GM23248 (cell line): ENCODE results near the gene WWOX. TPM values are rescaled to one million over a fixed set of nuclear protein-coding genes. Genes with fewer than 3 reads are reported as not detected.

Experiments used
- DNase-seq: peaks from one replicate; pipeline ENCODE4 v3.0.0-alpha.2; 2015
- H2AFZ ChIP-seq: fragments of 200-600 bp; sonication (generic); 2 replicates; pipeline ENCODE4 v1.6.1; 2016; ENCODE audit warnings: antibody characterized with exemption
- H3F3A ChIP-seq: fragments of 200-600 bp; sonication (generic); 2 replicates; pipeline ENCODE4 v1.6.1; 2016; ENCODE audit warnings: mild to moderate bottlenecking, antibody characterized with exemption, mixed run types; ENCODE audit not compliant: insufficient read depth
- H3K27ac ChIP-seq: fragments of 200-600 bp; sonication (generic); 2 replicates; pipeline ENCODE4 v1.5.1; 2016; ENCODE audit warnings: mild to moderate bottlenecking
- H3K27me3 ChIP-seq: fragments of 200-600 bp; sonication (generic); replicated peaks from 2 replicates; pipeline ENCODE4 v1.6.1; 2016; ENCODE audit warnings: mild to moderate bottlenecking; ENCODE audit not compliant: insufficient read depth
- H3K36me3 ChIP-seq: fragments of 200-600 bp; sonication (generic); 2 replicates; pipeline ENCODE4 v1.6.1; 2016; ENCODE audit warnings: low read depth, mild to moderate bottlenecking
- H3K4me1 ChIP-seq: fragments of 200-600 bp; sonication (generic); 2 replicates; pipeline ENCODE4 v1.6.1; 2016; ENCODE audit warnings: mild to moderate bottlenecking; ENCODE audit not compliant: insufficient read depth
- H3K4me2 ChIP-seq: fragments of 200-600 bp; sonication (generic); one replicate; pipeline ENCODE4 v1.6.1; 2016; ENCODE audit warnings: mild to moderate bottlenecking; ENCODE audit not compliant: unreplicated experiment
- H3K4me3 ChIP-seq: fragments of 200-600 bp; sonication (generic); 2 replicates; pipeline ENCODE4 v1.5.1; 2016; ENCODE audit warnings: mild to moderate bottlenecking
- H3K79me2 ChIP-seq: fragments of 200-600 bp; sonication (generic); 2 replicates; pipeline ENCODE4 v1.6.1; 2016; ENCODE audit warnings: mild to moderate bottlenecking; ENCODE audit not compliant: insufficient read depth
- H3K9ac ChIP-seq: fragments of 200-600 bp; sonication (generic); 2 replicates; pipeline ENCODE4 v1.6.1; 2016; ENCODE audit warnings: mild to moderate bottlenecking
- H3K9me2 ChIP-seq: fragments of 200-600 bp; sonication (generic); 2 replicates; pipeline ENCODE4 v1.6.1; 2016; ENCODE audit warnings: mixed run types, mild to moderate bottlenecking, moderate library complexity; ENCODE audit not compliant: insufficient read depth
- H3K9me3 ChIP-seq: fragments of 200-600 bp; sonication (generic); one replicate; pipeline ENCODE4 v1.6.1; 2017; ENCODE audit warnings: low read depth
- H4K20me1 ChIP-seq: fragments of 200-600 bp; sonication (generic); 2 replicates; pipeline ENCODE4 v1.6.0; 2016; ENCODE audit not compliant: insufficient read depth
- EZH2 ChIP-seq: fragments of 200-600 bp; sonication (generic); IDR thresholded peaks from 2 replicates; pipeline ENCODE4 v1.6.1; 2018; ENCODE audit warnings: antibody characterized with exemption, mild to moderate bottlenecking; ENCODE audit not compliant: insufficient read depth, poor library complexity, severe bottlenecking
- EZH2phosphoT487 ChIP-seq: fragments of 200-600 bp; sonication (generic); IDR thresholded peaks from 2 replicates; pipeline ENCODE4 v1.6.1; 2018; ENCODE audit warnings: antibody characterized with exemption, moderate library complexity, mild to moderate bottlenecking, low read depth; ENCODE audit not compliant: insufficient read depth
- WGBS, 2 experiments: methylation state at CpG; one replicate each; pipeline ENCODE4 v1.1.6; 2015 to 2017; ENCODE audit warnings: low lambda C conversion rate in 2 of 2, low coverage in 1 of 2; ENCODE audit errors: missing lambda C conversion rate in 2 of 2; 5-methylcytosine and 5-hydroxymethylcytosine counted together
- in situ Hi-C: fragments of 300-500 bp; cut with MboI; formaldehyde crosslinking; loops from 2 replicates; pipeline ENCODE4 v1.15.0; 2020
- polyA plus RNA-seq: library from polyadenylated mRNA; unstranded; fragments of >200 nt; fragmentation: Nextera tagmentation; extraction: Ambion mirVana; gene quantifications from 2 replicates; pipeline ENCODE4 v1.2.1, GENCODE V29; 2016
- total RNA-seq: library from RNA; depleted of rRNA; stranded (reverse); fragments of >200 nt; shearing (Covaris generic); gene quantifications from 2 replicates; pipeline ENCODE4 v1.2.3, GENCODE V29; 2014

WWOX gene
- total and polyA plus RNA-seq, 2 experiments from 2014 or later = 4.5 to 6.6 TPM

DNA sequence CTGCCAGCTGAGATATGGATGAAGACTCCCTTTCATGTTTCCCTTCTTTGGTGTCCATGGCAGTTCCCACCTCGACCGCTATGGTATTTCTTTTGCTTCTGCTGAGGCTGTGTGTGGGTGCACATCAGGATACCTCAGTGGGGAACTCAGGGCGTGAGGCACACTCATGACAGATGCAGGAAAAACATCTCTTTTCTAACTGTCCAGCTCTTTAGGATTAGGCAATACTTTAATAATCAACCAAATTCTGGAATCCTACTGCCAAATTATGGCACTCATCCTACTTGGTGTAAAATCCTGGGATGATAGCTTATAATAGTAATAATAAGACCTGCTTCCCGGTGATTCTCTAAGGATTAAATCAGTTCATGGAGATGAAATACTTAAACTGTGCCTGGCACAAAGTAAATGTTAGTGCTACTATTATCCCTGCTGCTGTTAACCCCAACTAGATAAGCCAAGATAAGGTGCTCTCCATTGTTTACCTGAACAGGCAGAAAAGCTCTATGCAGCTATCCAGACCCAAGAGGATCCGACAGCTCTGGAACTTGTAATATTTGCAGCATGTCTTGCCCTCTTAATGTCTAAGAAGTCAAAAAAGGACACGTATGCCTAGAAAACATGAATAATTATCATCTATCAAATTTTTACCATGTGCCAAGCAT, 543.3 kb downstream of the WWOX start:
- in situ Hi-C loops = no loop called here
- Histone ChIP-seq H3F3A (no peaks in the 10 kb centered on the region), H3K4me2 (no peak overlapping the region), H3K79me2 (no peaks in the 10 kb centered on the region), H3K27me3 (no peaks in the 10 kb centered on the region), H4K20me1 (no peaks in the 10 kb centered on the region), H3K9me3 (no peaks in the 10 kb centered on the region), H3K9me2 (no peaks in the 10 kb centered on the region), H3K36me3 (no peaks in the 10 kb centered on the region), H3K4me3 (no peak overlapping the region), H3K4me1 (no peaks in the 10 kb centered on the region), H3K9ac (no peak overlapping the region), H2AFZ (no peak overlapping the region), H3K27ac (no peak overlapping the region)
- no peak for DNase-seq
- TF ChIP-seq EZH2phosphoT487 (no peak), EZH2 (no peak)
- 32 to 39% methylated on average over 6 of the region's 6 CpGs for WGBS, 2 experiments

DNA sequence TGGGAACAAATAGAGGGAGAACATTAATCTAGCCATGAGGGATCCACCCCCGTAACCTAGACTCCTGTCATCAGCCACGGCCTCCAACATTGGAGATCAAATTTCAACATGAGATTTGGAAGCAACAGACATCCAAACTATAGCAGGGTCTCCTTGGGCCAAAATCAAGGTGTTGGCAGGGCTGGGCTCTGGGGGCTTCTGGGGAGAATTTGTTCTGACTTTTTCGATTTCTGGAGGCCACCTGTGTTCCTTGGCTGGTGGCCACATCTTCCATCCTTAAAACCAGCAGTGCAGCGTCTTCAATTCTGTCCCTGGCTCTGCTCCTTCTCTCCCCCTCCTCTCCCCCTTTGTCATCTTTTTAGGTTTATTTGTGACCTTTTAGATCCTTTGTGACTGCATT, 546.2 kb downstream of the WWOX start:
- Histone ChIP-seq H3K9ac (no peak overlapping the region), H3K27ac (no peak overlapping the region), H2AFZ (no peak overlapping the region), H3K4me3 (no peak overlapping the region), H3K9me3 (no peaks in the 10 kb centered on the region), H3K36me3 (no peaks in the 10 kb centered on the region), H3K9me2 (no peaks in the 10 kb centered on the region), H3K79me2 (no peaks in the 10 kb centered on the region), H3F3A (no peaks in the 10 kb centered on the region), H3K4me1 (no peaks in the 10 kb centered on the region), H4K20me1 (no peaks in the 10 kb centered on the region), H3K4me2 (no peak overlapping the region), H3K27me3 (no peaks in the 10 kb centered on the region)
- in situ Hi-C loops = no loop called here
- WGBS, 2 experiments = 41 to 57% methylated on average over 4 of the region's 4 CpGs
- TF ChIP-seq EZH2phosphoT487 = no peak
- TF ChIP-seq EZH2 = no peak
- no peak for DNase-seq

DNA sequence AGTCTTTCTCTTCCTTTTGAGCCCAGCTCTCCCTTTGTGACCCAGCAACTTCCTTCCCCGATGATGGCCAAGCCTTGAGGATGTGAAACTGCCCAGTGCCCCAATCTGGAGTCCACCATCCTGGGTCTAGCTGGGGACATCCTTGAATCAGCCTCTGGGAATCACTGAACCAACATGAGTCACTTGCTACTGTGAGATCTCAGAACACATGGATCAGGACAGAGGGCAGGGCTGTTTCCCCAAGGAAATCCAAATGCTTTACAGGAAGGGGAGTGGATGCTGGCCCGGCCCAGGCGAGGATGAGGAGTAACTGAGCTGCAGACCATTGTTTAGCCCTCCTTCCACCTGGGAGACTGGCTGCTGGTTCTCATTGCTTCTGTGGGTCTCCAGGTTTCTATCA, 547.6 kb downstream of the WWOX start:
- H3K9me2 ChIP-seq = no peaks in the 10 kb centered on the region
- no peaks in the 10 kb centered on the region for H3K36me3 ChIP-seq
- H3K79me2 ChIP-seq = no peaks in the 10 kb centered on the region
- H3K9me3 ChIP-seq = no peaks in the 10 kb centered on the region
- H3K4me3 ChIP-seq = no peak overlapping the region
- H3F3A ChIP-seq = no peaks in the 10 kb centered on the region
- H3K4me2 ChIP-seq = no peak overlapping the region
- in situ Hi-C loops = no loop called here
- H3K27ac ChIP-seq = no peak overlapping the region
- no peaks in the 10 kb centered on the region for H3K27me3 ChIP-seq
- no peak overlapping the region for H2AFZ ChIP-seq
- no peak overlapping the region for H3K9ac ChIP-seq
- H3K4me1 ChIP-seq = no peaks in the 10 kb centered on the region
- WGBS, 2 experiments = 32 to 40% methylated on average over 3 of the region's 3 CpGs
- DNase-seq = no peak
- TF ChIP-seq EZH2phosphoT487 (no peak), EZH2 (no peak)
- no peaks in the 10 kb centered on the region for H4K20me1 ChIP-seq

DNA sequence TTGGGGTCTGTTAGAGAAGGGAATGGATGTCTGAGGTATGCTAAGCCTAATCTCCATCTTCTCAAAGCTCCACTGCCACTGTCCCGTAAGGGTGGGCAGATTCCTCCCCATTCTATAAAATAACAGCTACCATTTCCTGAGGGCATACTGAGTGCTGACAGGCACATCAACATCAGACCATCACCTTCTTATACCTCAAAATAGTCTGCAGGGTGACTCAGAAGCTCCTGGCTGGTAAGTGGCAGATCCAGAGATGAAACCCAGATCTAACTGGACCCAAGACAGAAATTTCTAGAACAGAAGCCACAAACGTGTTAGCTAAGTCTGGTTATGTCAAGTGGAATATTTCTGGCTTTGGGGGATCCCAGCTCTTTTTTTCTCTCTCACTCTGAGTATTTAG, 548.0 kb downstream of the WWOX start:
- WGBS, 2 experiments = 35 to 50% methylated on average over 2 of the region's 2 CpGs
- H3K4me2 ChIP-seq = no peak overlapping the region
- DNase-seq = no peak
- H3K9me3 ChIP-seq = no peaks in the 10 kb centered on the region
- H4K20me1 ChIP-seq = no peaks in the 10 kb centered on the region
- in situ Hi-C loops = no loop called here
- H3K4me1 ChIP-seq = no peaks in the 10 kb centered on the region
- H3K79me2 ChIP-seq = no peaks in the 10 kb centered on the region
- no peak overlapping the region for H3K27ac ChIP-seq
- TF ChIP-seq EZH2phosphoT487 (no peak), EZH2 (no peak)
- H3K27me3 ChIP-seq = no peaks in the 10 kb centered on the region
- no peak overlapping the region for H2AFZ ChIP-seq
- H3F3A ChIP-seq = no peaks in the 10 kb centered on the region
- H3K9me2 ChIP-seq = no peaks in the 10 kb centered on the region
- no peak overlapping the region for H3K4me3 ChIP-seq
- H3K9ac ChIP-seq = no peak overlapping the region
- H3K36me3 ChIP-seq = no peaks in the 10 kb centered on the region
